ENCODE results near the gene ZSCAN30. TPM values are rescaled to one million over a fixed set of nuclear protein-coding genes. Genes with fewer than 3 reads are reported as not detected.

ZSCAN30 gene
- total RNA-seq, 1 donor from 2014 or later = 17.3 TPM

DNA sequence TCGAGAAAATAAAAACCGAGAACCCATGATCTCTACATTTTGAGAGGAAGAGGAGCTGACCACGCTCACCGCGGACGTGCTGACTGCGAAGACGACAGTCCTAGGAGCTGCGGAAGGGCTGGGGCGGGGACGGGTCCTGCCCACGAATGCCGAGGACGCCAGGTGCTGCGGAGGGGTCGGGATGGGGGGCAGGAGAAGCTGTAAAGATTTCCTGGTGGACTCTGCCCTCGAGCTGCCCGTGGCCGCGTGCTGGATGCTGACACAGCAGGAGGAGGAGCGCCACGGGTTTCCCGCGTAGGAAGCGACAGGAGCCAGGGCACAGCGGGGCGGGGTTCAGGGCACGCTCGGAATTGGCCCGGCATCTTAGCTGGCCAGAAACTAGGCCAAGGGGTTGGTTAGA is 22.2 kb downstream of the ZSCAN30 start:
- no peak for TF ChIP-seq CTCF (conservative IDR thresholded peaks at IDR 0.05)
- H3K4me1 Mint-ChIP-seq (ENCODE audit: unreplicated experiment) = no peaks in the 10 kb centered on the region
- H3K27me3 Mint-ChIP-seq = no peaks in the 10 kb centered on the region
- H3K36me3 Mint-ChIP-seq = peaks cover 38% of the 10 kb centered on the region
- H3K4me3 Mint-ChIP-seq = no peak overlapping the region
- H3K9me3 Mint-ChIP-seq = peaks cover 12% of the 10 kb centered on the region
- DNase-seq (ENCODE audit: extremely low spot score, unreplicated experiment) = no peak
- H3K27ac Mint-ChIP-seq = no peak overlapping the region

- peaks cover 38% of the 10 kb centered on the region for H3K36me3 Mint-ChIP-seq
- H3K4me1 Mint-ChIP-seq (ENCODE audit: unreplicated experiment) = no peaks in the 10 kb centered on the region
- no peaks in the 10 kb centered on the region for H3K27me3 Mint-ChIP-seq
- H3K4me3 Mint-ChIP-seq = peak overlapping the region; percentile 47
- no peak for TF ChIP-seq CTCF (conservative IDR thresholded peaks at IDR 0.05)
- no peak for DNase-seq (ENCODE audit: extremely low spot score, unreplicated experiment)
- no peak overlapping the region for H3K27ac Mint-ChIP-seq
- peaks cover 12% of the 10 kb centered on the region for H3K9me3 Mint-ChIP-seq
These were observed 22.8 kb downstream of the ZSCAN30 start for GRCh38 chr18:35267161-35267651.

- peaks cover 51% of the 10 kb centered on the region for H3K36me3 Mint-ChIP-seq
- H3K4me1 Mint-ChIP-seq (ENCODE audit: unreplicated experiment) = no peaks in the 10 kb centered on the region
- no peak overlapping the region for H3K4me3 Mint-ChIP-seq
- H3K9me3 Mint-ChIP-seq = peaks cover 12% of the 10 kb centered on the region
- H3K27me3 Mint-ChIP-seq = no peaks in the 10 kb centered on the region
- H3K27ac Mint-ChIP-seq = no peak overlapping the region
- no peak for TF ChIP-seq CTCF (conservative IDR thresholded peaks at IDR 0.05)
- no peak for DNase-seq (ENCODE audit: extremely low spot score, unreplicated experiment)
These were observed 25.6 kb downstream of the ZSCAN30 start for GRCh38 chr18:35264409-35264808.

DNA sequence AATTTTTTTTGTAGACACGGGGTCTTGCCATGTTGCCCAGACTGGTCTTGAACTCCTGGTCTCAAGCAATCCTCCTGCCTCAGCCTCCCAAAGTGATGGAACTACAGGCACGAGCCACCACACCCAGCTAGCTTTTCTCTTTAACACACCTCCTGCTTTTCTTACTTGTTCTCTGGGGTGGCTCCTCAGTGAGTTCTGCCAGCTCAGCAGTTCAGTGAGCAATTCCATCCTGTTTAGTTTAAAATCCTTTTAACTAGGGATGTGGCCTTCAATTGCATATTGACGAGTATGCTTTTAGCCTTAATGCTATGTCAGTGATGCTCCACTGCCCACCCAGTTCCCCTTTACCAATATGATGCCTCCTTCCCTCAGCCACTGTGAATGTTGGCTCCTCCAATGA is 33.1 kb downstream of the ZSCAN30 start:
- Mint-ChIP-seq H3K4me3 (no peak overlapping the region), H3K9me3 (peaks cover 12% of the 10 kb centered on the region), H3K27me3 (no peaks in the 10 kb centered on the region), H3K4me1 (ENCODE audit: unreplicated experiment) (no peaks in the 10 kb centered on the region), H3K27ac (no peak overlapping the region), H3K36me3 (peaks cover 62% of the 10 kb centered on the region)
- TF ChIP-seq CTCF (conservative IDR thresholded peaks at IDR 0.05) = no peak
- no peak for DNase-seq (ENCODE audit: extremely low spot score, unreplicated experiment)

GRCh38 chr18:35253655-35254287 is 36.3 kb downstream of the ZSCAN30 start:
- no peak overlapping the region for H3K27ac Mint-ChIP-seq
- peaks cover 62% of the 10 kb centered on the region for H3K36me3 Mint-ChIP-seq
- H3K4me3 Mint-ChIP-seq = no peak overlapping the region
- H3K27me3 Mint-ChIP-seq = no peaks in the 10 kb centered on the region
- peaks cover 12% of the 10 kb centered on the region for H3K9me3 Mint-ChIP-seq
- DNase-seq (ENCODE audit: extremely low spot score, unreplicated experiment) = no peak
- no peak for TF ChIP-seq CTCF (conservative IDR thresholded peaks at IDR 0.05)
- H3K4me1 Mint-ChIP-seq (ENCODE audit: unreplicated experiment) = no peaks in the 10 kb centered on the region
